Endodermal cell (in vitro differentiated cells): ENCODE measurements around the gene ARHGAP40. TPM values are rescaled to one million over a fixed set of nuclear protein-coding genes. Genes with fewer than 3 reads are reported as not detected.

Experiments
- DNase-seq: peaks from one replicate; pipeline ENCODE4 v3.0.0-alpha.2; 2017
- H3K27ac ChIP-seq: 2 replicates; pipeline ENCODE4 v1.5.1; 2013; ENCODE audit warnings: mild to moderate bottlenecking, low read depth, low read length, moderate library complexity
- H3K27me3 ChIP-seq: 2 replicates; pipeline ENCODE4 v1.6.1; 2013; ENCODE audit warnings: mild to moderate bottlenecking, low read length, moderate library complexity; ENCODE audit not compliant: insufficient read depth, control insufficient read depth, poor library complexity, severe bottlenecking
- H3K36me3 ChIP-seq: 2 replicates; pipeline ENCODE4 v1.7.0; 2013; ENCODE audit warnings: mild to moderate bottlenecking, low read length, moderate library complexity; ENCODE audit not compliant: control insufficient read depth, insufficient read depth
- H3K4me1 ChIP-seq: one replicate; pipeline ENCODE4 v1.7.0; 2013; ENCODE audit warnings: low read length; ENCODE audit not compliant: control insufficient read depth, insufficient read depth
- H3K4me3 ChIP-seq: 2 replicates; pipeline ENCODE4 v1.5.1; 2013; ENCODE audit warnings: mild to moderate bottlenecking, low read length, moderate library complexity
- H3K9ac ChIP-seq: 2 replicates; pipeline ENCODE4 v1.6.1; 2013; ENCODE audit warnings: mild to moderate bottlenecking, low read length, moderate library complexity; ENCODE audit not compliant: poor library complexity, severe bottlenecking; ENCODE audit errors: extremely low read depth
- H3K9me3 ChIP-seq: 2 replicates; pipeline ENCODE4 v1.6.1; 2013; ENCODE audit warnings: mild to moderate bottlenecking, low read length, moderate library complexity; ENCODE audit not compliant: control insufficient read depth
- H3K27ac Mint-ChIP-seq: 2 replicates; pipeline ENCODE4 v1.8.0; 2020; ENCODE audit warnings: mixed read lengths
- H3K27me3 Mint-ChIP-seq: 2 replicates; pipeline ENCODE4 v1.8.0; 2021; ENCODE audit warnings: mild to moderate bottlenecking, mixed read lengths; ENCODE audit not compliant: insufficient read depth
- H3K36me3 Mint-ChIP-seq: 2 replicates; pipeline ENCODE4 v1.8.0; 2020; ENCODE audit warnings: low read depth, mixed read lengths
- H3K4me1 Mint-ChIP-seq: 2 replicates; pipeline ENCODE4 v1.8.0; 2020; ENCODE audit warnings: mixed read lengths
- H3K4me3 Mint-ChIP-seq: 2 replicates; pipeline ENCODE4 v1.8.0; 2020; ENCODE audit warnings: mild to moderate bottlenecking, moderate library complexity, mixed read lengths
- H3K9me3 Mint-ChIP-seq: 2 replicates; pipeline ENCODE4 v1.8.0; 2020; ENCODE audit warnings: mild to moderate bottlenecking, mixed read lengths
- CTCF ChIP-seq: fragments of 200-600 bp; sonication (generic); conservative IDR thresholded peaks from 2 replicates; pipeline ENCODE4 v1.5.0; 2021; ENCODE audit warnings: antibody characterized with exemption, mild to moderate bottlenecking
- WGBS, 2 experiments: methylation state at CpG; one replicate each; pipeline versions ENCODE4 v1.1.5 to v1.1.7; 2013; ENCODE audit warnings: missing lambda C conversion rate in 2 of 2, mixed read lengths in 1 of 2; ENCODE audit not compliant: insufficient coverage in 1 of 2, insufficient read length in 1 of 2; 5-methylcytosine and 5-hydroxymethylcytosine counted together
- total RNA-seq, 2 donors: library from RNA; stranded (reverse); fragmentation: NEBNext Ultra II Directional in 1 of 2; extraction: Animal tissue kit (Norgen Biotek cat#: 25700) in 1 of 2; gene quantifications; 2 replicates in 1 of 2; 3 replicates in 1 of 2; pipeline ENCODE4 v1.2.1, GENCODE V29; 2021

ARHGAP40 gene
- total RNA-seq, 2 donors from 2014 or later: 5.5 to 18.5 TPM

- DNase-seq: peak; percentile 79
- H3K9ac ChIP-seq: peak overlapping the region; percentile 28
- Mint-ChIP-seq H3K27me3 (peaks cover 86% of the 10 kb centered on the region), H3K4me1 (peaks cover 7% of the 10 kb centered on the region), H3K9me3 (no peaks in the 10 kb centered on the region), H3K4me3 (peak overlapping the region; percentile 71), H3K27ac (no peak overlapping the region), H3K36me3 (no peaks in the 10 kb centered on the region)
- H3K27me3 ChIP-seq: peaks cover 56% of the 10 kb centered on the region
- no peaks in the 10 kb centered on the region for H3K36me3 ChIP-seq
- TF ChIP-seq CTCF: no peak
- WGBS, 2 experiments: 2% methylated on average over 12 to 13 of the region's 13 CpGs
- no peak overlapping the region for H3K27ac ChIP-seq
- H3K4me3 ChIP-seq: peak overlapping the region; percentile 86
- H3K9me3 ChIP-seq: no peaks in the 10 kb centered on the region
- no peaks in the 10 kb centered on the region for H3K4me1 ChIP-seq
Observed at GRCh38 chr20:38673725-38674091, 72.1 kb downstream of the ARHGAP40 start.

- H3K27me3 Mint-ChIP-seq: peaks cover 84% of the 10 kb centered on the region
- 3 to 4% methylated on average over 14 to 66 of the region's 75 CpGs for WGBS, 2 experiments
- no peak overlapping the region for H3K27ac ChIP-seq
- no peaks in the 10 kb centered on the region for H3K36me3 ChIP-seq
- H3K9me3 Mint-ChIP-seq: no peaks in the 10 kb centered on the region
- TF ChIP-seq CTCF: no peak
- H3K4me1 ChIP-seq: no peaks in the 10 kb centered on the region
- peak overlapping the region; percentile 71 for H3K4me3 Mint-ChIP-seq
- H3K27ac Mint-ChIP-seq: peak overlapping the region; percentile 68
- no peaks in the 10 kb centered on the region for H3K36me3 Mint-ChIP-seq
- peak overlapping the region; percentile 86 for H3K4me3 ChIP-seq
- DNase-seq: peak; percentile 97
- H3K4me1 Mint-ChIP-seq: peaks cover 7% of the 10 kb centered on the region
- H3K9ac ChIP-seq: peak overlapping the region; percentile 28
- peaks cover 55% of the 10 kb centered on the region for H3K27me3 ChIP-seq
- H3K9me3 ChIP-seq: no peaks in the 10 kb centered on the region
Observed at GRCh38 chr20:38674092-38674764, 72.6 kb downstream of the ARHGAP40 start.

GRCh38 chr20:38674765-38675133 is 73.1 kb downstream of the ARHGAP40 start:
- no peak overlapping the region for H3K27ac Mint-ChIP-seq
- Histone ChIP-seq H3K27ac (no peak overlapping the region), H3K36me3 (no peaks in the 10 kb centered on the region), H3K9me3 (no peaks in the 10 kb centered on the region), H3K4me1 (no peaks in the 10 kb centered on the region), H3K9ac (no peak overlapping the region), H3K27me3 (peaks cover 59% of the 10 kb centered on the region), H3K4me3 (peak overlapping the region; percentile 68)
- H3K4me3 Mint-ChIP-seq: peak overlapping the region; percentile 71
- H3K36me3 Mint-ChIP-seq: no peaks in the 10 kb centered on the region
- no peak for DNase-seq
- WGBS, 2 experiments: 66 to 67% methylated on average over 5 to 13 of the region's 13 CpGs
- no peak for TF ChIP-seq CTCF
- peaks cover 83% of the 10 kb centered on the region for H3K27me3 Mint-ChIP-seq
- peaks cover 7% of the 10 kb centered on the region for H3K4me1 Mint-ChIP-seq
- H3K9me3 Mint-ChIP-seq: no peaks in the 10 kb centered on the region
